Stomach (tissue), 4 donors: ENCODE data around the gene CREB5.

ENCODE experiments used
- POLR2A ChIP-seq, 4 donors: fragments of 450-650 bp; IDR thresholded peaks; one replicate each; pipeline ENCODE4 v1.6.1; 2016; ENCODE audit warnings: antibody characterized with exemption in 4 of 4, control low read depth in 2 of 4, mild to moderate bottlenecking in 1 of 4, moderate library complexity in 1 of 4
- TF ChIP-seq, protein P1 (sequence below), 7 experiments: fragments of 450-650 bp in 4 of 7; fragments of 200-600 bp in 3 of 7; sonication (generic) in 3 of 7; IDR thresholded peaks; one replicate each; pipeline ENCODE4 v1.5.1; 2016 to 2019; ENCODE audit warnings: antibody characterized with exemption in 7 of 7, control low read depth in 2 of 7, mild to moderate bottlenecking in 1 of 7

DNA sequence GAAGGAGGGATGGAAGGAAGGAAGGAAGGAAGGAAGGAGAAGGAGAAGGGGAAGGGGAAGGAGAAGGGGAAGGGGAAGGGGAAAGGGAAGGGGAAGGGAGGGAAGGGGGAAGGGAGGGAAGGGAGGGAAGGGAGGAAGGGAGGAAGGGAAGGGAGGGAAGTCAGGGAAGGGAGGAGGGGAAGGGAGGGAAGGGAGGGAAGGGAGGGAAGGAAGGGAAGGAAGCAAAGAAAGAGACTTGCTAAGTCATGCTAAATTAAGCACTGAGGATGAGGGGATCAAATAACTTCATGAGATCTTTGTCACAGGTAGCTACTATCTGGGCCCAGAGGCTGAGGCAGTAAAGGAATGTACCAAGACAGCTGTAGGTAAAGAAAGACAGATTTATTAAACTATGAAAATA, 429.4 kb downstream of the CREB5 start:
- TF ChIP-seq, protein P1, sequence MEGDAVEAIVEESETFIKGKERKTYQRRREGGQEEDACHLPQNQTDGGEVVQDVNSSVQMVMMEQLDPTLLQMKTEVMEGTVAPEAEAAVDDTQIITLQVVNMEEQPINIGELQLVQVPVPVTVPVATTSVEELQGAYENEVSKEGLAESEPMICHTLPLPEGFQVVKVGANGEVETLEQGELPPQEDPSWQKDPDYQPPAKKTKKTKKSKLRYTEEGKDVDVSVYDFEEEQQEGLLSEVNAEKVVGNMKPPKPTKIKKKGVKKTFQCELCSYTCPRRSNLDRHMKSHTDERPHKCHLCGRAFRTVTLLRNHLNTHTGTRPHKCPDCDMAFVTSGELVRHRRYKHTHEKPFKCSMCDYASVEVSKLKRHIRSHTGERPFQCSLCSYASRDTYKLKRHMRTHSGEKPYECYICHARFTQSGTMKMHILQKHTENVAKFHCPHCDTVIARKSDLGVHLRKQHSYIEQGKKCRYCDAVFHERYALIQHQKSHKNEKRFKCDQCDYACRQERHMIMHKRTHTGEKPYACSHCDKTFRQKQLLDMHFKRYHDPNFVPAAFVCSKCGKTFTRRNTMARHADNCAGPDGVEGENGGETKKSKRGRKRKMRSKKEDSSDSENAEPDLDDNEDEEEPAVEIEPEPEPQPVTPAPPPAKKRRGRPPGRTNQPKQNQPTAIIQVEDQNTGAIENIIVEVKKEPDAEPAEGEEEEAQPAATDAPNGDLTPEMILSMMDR (IDR thresholded peaks at IDR 0.05) = no peak
- no peak for TF ChIP-seq POLR2A (IDR thresholded peaks at IDR 0.05)
